Activated naive CD4-positive, alpha-beta T cell treated with anti-CD3 and anti-CD28 coated beads, Interleukin-2, amount 10 ng/mL, durations not matched to agents 7 days and 5 days (primary cell): ENCODE results near the gene NEURL2.

Experiments used
- CTCF ChIA-PET: fragments of 350-600 bp; sonication (Branson Sonifier 250); formaldehyde crosslinking; loops from one replicate; lab custom pipeline; 2021; ENCODE audit warnings: antibody characterized with exemption; lab: Charles Lee
- DNase-seq: peaks from one replicate; pipeline ENCODE4 v3.0.0-alpha.2; 2020
- H3K27ac Mint-ChIP-seq: one replicate; pipeline ENCODE4 v1.8.0; 2021; ENCODE audit warnings: mild to moderate bottlenecking, moderate library complexity, mixed read lengths
- H3K27me3 Mint-ChIP-seq: one replicate; pipeline ENCODE4 v1.8.0; 2021; ENCODE audit warnings: mild to moderate bottlenecking, mixed read lengths
- H3K36me3 Mint-ChIP-seq: one replicate; pipeline ENCODE4 v1.8.0; 2021; ENCODE audit warnings: mixed read lengths
- H3K4me1 Mint-ChIP-seq: one replicate; pipeline ENCODE4 v1.8.0; 2021; ENCODE audit warnings: mixed read lengths
- H3K4me3 Mint-ChIP-seq: one replicate; pipeline ENCODE4 v1.8.0; 2021; ENCODE audit warnings: mild to moderate bottlenecking, moderate library complexity, mixed read lengths
- H3K9me3 Mint-ChIP-seq: one replicate; pipeline ENCODE4 v1.8.0; 2021; ENCODE audit warnings: mixed read lengths

Gene NEURL2

DNA sequence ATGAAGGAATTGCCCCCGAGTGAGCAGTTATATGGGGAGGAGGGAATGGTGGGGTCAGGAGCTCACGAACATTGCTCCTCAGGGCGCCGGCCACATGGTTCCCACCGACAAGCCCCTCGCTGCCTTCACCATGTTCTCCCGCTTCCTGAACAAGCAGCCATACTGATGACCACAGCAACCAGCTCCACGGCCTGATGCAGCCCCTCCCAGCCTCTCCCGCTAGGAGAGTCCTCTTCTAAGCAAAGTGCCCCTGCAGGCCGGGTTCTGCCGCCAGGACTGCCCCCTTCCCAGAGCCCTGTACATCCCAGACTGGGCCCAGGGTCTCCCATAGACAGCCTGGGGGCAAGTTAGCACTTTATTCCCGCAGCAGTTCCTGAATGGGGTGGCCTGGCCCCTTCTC, 7.3 kb upstream of the NEURL2 start:
- CTCF ChIA-PET: no interaction called here
- no peak for DNase-seq
- Mint-ChIP-seq H3K27me3 (no peaks in the 10 kb centered on the region), H3K27ac (no peak overlapping the region), H3K9me3 (no peaks in the 10 kb centered on the region), H3K4me3 (no peak overlapping the region), H3K4me1 (peaks cover 7% of the 10 kb centered on the region), H3K36me3 (peaks cover 7% of the 10 kb centered on the region)

DNA sequence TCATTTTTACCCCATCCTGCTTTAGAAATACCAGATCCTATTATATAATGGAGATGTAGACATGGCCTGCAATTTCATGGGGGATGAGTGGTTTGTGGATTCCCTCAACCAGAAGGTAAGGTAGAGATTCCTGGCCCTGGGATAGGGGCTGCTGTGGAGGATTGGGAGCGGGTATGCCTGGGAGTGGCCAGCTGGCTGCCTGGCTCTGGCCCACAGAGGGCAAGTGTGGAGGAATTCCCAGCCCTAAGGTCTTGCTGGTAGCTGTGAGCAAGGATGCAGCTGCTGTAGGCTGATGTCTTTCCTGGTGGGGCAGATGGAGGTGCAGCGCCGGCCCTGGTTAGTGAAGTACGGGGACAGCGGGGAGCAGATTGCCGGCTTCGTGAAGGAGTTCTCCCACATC, 6.7 kb upstream of the NEURL2 start:
- H3K27me3 Mint-ChIP-seq: no peaks in the 10 kb centered on the region
- no peak overlapping the region for H3K27ac Mint-ChIP-seq
- CTCF ChIA-PET: no interaction called here
- H3K9me3 Mint-ChIP-seq: no peaks in the 10 kb centered on the region
- H3K4me1 Mint-ChIP-seq: peaks cover 13% of the 10 kb centered on the region
- H3K36me3 Mint-ChIP-seq: peaks cover 10% of the 10 kb centered on the region
- no peak overlapping the region for H3K4me3 Mint-ChIP-seq
- no peak for DNase-seq

DNA sequence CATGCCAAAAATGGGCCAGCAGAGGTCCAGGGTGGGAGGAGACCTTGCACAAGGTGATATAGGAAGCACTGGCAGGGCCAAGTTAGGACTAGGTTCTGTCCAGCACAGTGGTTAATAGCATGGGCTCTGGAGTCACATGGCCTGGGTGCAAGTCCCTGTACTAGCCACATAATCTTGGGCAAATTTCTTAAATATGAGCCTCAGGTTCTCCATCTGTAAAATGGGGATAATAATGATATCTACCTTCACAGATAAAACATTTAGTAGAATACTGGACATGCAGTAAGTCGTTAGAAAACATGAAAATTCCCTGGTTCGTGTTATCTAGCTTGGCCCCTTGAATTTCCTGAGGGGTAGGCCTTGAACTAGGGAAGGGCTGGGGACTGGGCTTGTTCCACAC, 6.3 kb upstream of the NEURL2 start:
- no peak overlapping the region for H3K27ac Mint-ChIP-seq
- no peaks in the 10 kb centered on the region for H3K9me3 Mint-ChIP-seq
- no peak for DNase-seq
- H3K36me3 Mint-ChIP-seq: peaks cover 10% of the 10 kb centered on the region
- H3K4me3 Mint-ChIP-seq: no peak overlapping the region
- H3K4me1 Mint-ChIP-seq: peaks cover 17% of the 10 kb centered on the region
- CTCF ChIA-PET: interaction anchor here (1.2 kb wide), 1 partner anchor 98 kb away, joined by 3 read pairs; no protein-coding TSS in a partner anchor
- no peaks in the 10 kb centered on the region for H3K27me3 Mint-ChIP-seq

DNA sequence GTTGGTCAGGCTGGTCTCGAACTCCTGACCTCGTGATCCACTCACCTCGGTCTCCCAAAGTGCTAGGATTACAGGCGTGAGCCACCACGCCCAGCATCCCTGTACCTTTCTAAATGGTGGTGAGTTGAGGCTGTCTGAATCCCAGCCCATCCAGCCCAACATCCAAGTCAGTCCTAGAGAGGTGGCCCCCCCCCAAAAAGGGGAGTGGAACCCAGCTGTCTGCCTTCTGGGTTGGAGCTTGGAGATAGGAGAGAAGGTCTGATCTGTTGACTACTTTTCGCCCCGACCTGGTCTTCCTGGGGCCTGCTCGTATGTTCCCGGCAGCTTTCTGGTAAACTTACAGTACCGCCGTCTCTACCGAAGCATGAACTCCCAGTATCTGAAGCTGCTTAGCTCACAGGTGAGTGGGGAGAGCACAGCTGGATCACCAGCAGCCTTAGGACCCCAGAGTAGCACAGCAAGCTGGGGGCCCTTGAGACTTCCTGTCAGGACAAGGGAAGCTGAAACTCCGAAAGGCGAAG, 5.7 kb upstream of the NEURL2 start:
- no peak overlapping the region for H3K4me3 Mint-ChIP-seq

DNA sequence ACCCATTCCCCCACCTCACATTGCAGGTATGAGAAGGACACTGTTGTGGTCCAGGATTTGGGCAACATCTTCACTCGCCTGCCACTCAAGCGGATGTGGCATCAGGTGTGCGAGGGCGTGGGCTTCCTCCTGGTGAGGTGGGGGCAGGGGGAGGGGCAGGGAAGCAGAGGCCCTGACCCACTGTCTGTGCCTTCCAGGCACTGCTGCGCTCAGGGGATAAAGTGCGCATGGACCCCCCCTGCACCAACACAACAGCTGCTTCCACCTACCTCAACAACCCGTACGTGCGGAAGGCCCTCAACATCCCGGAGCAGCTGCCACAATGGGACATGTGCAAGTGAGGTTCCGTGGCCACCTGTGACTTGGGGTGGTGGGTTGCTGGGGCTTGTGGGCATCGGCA, 3.8 kb upstream of the NEURL2 start:
- Mint-ChIP-seq H3K27me3 (peaks cover 14% of the 10 kb centered on the region), H3K4me3 (no peak overlapping the region), H3K27ac (no peak overlapping the region), H3K4me1 (peaks cover 33% of the 10 kb centered on the region), H3K9me3 (no peaks in the 10 kb centered on the region), H3K36me3 (peaks cover 10% of the 10 kb centered on the region)
- CTCF ChIA-PET: no interaction called here
- DNase-seq: no peak

More for the DNA sequence above, 5.7 kb upstream of the NEURL2 start:
- no peak for DNase-seq
- Mint-ChIP-seq H3K36me3 (peaks cover 10% of the 10 kb centered on the region), H3K27ac (no peak overlapping the region), H3K4me1 (peaks cover 22% of the 10 kb centered on the region), H3K27me3 (no peaks in the 10 kb centered on the region), H3K9me3 (no peaks in the 10 kb centered on the region)
- CTCF ChIA-PET: interaction anchor here (1.2 kb wide), 1 partner anchor 98 kb away, joined by 3 read pairs; no protein-coding TSS in a partner anchor

DNA sequence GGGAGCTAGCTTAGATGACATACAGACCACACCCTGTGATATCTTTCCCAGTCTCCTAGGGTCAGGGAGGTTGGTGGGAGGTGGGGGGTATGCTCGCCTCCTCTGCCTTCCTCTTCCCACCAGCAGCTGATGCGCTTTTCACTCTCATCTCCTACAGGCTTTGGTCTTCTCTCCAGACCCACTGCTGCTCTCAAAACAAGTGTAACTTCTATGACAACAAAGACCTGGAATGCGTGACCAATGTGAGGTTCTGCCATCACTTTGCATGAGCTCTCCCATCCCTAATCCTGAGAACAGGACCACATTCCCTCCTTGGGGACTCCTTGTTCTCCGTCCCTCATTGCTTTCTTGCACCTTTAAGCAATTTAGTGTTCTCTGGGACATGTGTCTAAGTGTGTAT, 2.8 kb upstream of the NEURL2 start:
- no peaks in the 10 kb centered on the region for H3K9me3 Mint-ChIP-seq
- peaks cover 35% of the 10 kb centered on the region for H3K4me1 Mint-ChIP-seq
- H3K27me3 Mint-ChIP-seq: peaks cover 14% of the 10 kb centered on the region
- no peak overlapping the region for H3K27ac Mint-ChIP-seq
- peaks cover 10% of the 10 kb centered on the region for H3K36me3 Mint-ChIP-seq
- no peak overlapping the region for H3K4me3 Mint-ChIP-seq
- DNase-seq: no peak
- CTCF ChIA-PET: no interaction called here

DNA sequence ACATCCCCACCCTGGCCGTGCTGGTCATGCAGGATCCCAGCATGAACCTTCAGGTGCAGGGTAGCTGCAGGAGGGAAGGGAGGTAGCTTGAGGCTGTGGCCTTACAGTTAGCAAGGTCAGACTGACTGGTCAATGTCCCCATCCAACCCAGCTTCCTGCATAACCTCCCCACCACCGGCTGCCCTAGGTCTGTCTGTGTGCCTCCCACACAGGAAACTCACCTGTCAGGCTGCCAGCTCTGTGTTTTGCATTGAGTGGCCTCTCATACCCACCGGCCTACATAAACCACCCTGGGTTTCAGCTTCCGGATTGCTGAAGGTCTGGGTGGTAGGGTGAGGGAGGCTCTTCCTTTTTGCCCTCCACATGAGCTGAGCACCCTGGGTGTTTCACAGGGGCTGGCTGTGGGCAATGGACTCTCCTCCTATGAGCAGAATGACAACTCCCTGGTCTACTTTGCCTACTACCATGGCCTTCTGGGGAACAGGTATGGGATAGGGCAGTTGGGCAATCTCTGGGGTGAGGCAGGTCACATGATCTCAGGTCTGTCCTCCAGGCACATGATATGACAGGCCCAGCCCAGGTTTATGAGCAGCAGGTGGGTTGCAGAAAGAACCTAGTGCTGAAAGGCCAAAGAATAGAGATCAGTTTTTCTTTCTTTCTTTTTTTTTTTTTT, 2.0 kb upstream of the NEURL2 start:
- CTCF ChIA-PET: interaction anchor here (1.2 to 1.4 kb wide), 2 partner anchors 69 to 94 kb away, joined by 3 to 6 read pairs; no protein-coding TSS in a partner anchor
- H3K4me1 Mint-ChIP-seq: peaks cover 35% of the 10 kb centered on the region
- no peaks in the 10 kb centered on the region for H3K9me3 Mint-ChIP-seq
- DNase-seq: no peak
- H3K36me3 Mint-ChIP-seq: peaks cover 10% of the 10 kb centered on the region
- H3K4me3 Mint-ChIP-seq: peak overlapping the region; percentile 91
- H3K27me3 Mint-ChIP-seq: peaks cover 14% of the 10 kb centered on the region
- no peak overlapping the region for H3K27ac Mint-ChIP-seq

DNA sequence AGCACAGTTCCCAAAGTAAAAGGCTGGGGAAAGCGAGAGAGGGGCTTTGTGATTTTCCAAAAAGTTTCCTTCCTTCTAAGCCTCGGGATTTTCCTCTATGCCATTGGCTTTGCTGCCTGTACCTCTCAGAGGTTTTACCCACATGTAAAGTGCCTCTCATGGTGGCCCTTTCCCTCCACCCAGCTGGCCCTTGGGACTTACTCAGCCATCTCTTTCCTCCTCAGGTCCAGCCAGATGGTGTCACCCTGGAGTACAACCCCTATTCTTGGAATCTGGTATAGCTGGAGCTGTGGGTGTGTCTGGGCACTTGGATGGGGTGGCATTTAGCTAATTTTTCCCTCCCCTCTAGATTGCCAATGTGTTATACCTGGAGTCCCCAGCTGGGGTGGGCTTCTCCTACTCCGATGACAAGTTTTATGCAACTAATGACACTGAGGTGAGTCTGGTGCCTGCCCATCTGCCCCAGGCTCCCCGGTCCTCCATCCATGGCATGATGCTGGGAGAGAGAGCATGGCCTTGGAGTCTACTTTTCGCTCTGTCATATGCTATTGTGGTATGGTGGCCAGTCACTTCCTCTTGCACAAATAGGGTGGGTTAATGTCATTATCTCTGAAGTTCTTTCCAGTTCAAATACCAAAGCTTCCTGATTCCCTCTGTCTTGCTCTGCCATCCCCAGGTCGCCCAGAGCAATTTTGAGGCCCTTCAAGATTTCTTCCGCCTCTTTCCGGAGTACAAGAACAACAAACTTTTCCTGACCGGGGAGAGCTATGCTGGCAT, 1.2 kb upstream of the NEURL2 start:
- peaks cover 6% of the 10 kb centered on the region for H3K36me3 Mint-ChIP-seq
- DNase-seq: no peak

DNA sequence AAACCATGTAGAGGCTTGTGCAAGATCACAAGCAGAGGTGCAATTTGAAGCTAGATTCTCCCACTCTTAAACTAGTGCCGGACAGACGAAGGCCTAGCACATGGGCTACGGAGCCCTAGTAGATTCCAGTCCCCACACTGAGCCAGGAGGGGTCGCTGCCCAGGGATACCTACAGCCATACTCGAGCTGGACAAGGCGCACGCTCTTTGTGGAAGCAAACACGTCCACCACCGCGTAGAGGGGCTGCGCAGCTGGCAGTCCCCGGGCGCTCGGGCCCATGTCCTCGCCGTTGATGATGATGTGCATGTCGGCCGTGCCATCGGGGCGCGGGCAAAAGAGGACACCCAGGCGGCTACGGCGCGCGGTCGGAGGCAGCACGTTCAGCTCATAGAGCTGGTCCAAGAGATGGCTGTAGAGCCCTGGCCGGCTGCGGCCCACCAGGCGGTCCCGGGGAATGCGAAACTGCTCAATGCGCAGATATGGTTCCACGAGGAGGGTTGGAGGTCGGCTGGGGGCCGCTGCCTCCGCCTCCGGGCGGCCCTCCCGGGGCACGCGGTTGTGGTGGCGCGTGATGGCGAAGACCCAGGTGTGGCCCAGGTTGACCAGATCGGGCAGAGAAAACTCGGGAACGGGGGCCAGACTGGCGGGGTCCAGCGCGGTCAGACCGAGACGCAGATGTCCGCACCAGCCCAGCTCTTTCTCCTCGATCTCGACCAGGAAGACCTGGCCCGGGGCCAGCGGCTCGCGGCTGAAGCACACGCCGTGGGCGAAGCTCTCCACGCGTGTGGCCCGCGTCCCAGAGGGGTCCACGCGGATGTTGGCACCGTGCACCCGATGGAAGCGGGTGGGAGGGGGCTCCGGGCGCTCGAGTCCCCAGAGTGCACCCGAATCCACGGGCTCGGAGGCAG, 677 bp downstream of the NEURL2 start:
- Mint-ChIP-seq H3K4me1 (peaks cover 39% of the 10 kb centered on the region), H3K4me3 (peak overlapping the region; percentile 91), H3K9me3 (no peaks in the 10 kb centered on the region), H3K27me3 (peaks cover 14% of the 10 kb centered on the region), H3K27ac (peak overlapping the region; percentile 89), H3K36me3 (peaks cover 3% of the 10 kb centered on the region)
- CTCF ChIA-PET: interaction anchor here (0.9 to 1.6 kb wide), 11 partner anchors 9 to 91 kb away, joined by 3 to 8 read pairs (median 3); partner anchors contain the start of gene ZSWIM1
- peak; percentile 64 for DNase-seq

More for the DNA sequence above, 1.2 kb upstream of the NEURL2 start:
- H3K4me3 Mint-ChIP-seq: peak overlapping the region; percentile 91
- peak overlapping the region; percentile 58 for H3K27ac Mint-ChIP-seq
- CTCF ChIA-PET: interaction anchor here (1.2 to 1.4 kb wide), 2 partner anchors 69 to 93 kb away, joined by 3 to 6 read pairs; no protein-coding TSS in a partner anchor
- H3K4me1 Mint-ChIP-seq: peaks cover 35% of the 10 kb centered on the region
- no peaks in the 10 kb centered on the region for H3K9me3 Mint-ChIP-seq
- peaks cover 14% of the 10 kb centered on the region for H3K27me3 Mint-ChIP-seq

DNA sequence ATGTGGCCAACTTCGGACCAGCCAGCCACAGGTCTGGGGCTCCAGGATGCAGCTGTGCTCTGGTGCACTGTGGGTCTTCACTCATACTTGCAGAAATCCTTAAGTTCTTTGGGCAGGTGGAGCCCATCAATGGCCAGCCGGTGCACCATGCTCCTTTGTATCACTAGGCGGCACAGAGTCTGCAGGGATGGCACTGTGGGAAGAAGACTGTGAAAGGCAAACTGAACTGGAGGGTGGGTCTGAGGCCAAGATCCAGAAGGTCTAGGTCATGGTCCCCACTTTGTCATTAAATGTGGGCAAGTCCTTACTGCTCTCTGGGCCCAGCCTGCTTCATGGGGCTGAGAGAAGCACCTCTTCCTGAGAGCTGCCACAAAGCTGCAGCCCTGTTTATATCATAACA, 2.3 kb downstream of the NEURL2 start:
- DNase-seq: no peak
- H3K9me3 Mint-ChIP-seq: no peaks in the 10 kb centered on the region
- H3K27ac Mint-ChIP-seq: no peak overlapping the region
- H3K4me3 Mint-ChIP-seq: no peak overlapping the region
- peaks cover 49% of the 10 kb centered on the region for H3K4me1 Mint-ChIP-seq
- peaks cover 14% of the 10 kb centered on the region for H3K27me3 Mint-ChIP-seq
- CTCF ChIA-PET: interaction anchor here (1.6 kb wide), 1 partner anchor 82 kb away, joined by 4 read pairs; no protein-coding TSS in a partner anchor
- peaks cover 10% of the 10 kb centered on the region for H3K36me3 Mint-ChIP-seq

DNA sequence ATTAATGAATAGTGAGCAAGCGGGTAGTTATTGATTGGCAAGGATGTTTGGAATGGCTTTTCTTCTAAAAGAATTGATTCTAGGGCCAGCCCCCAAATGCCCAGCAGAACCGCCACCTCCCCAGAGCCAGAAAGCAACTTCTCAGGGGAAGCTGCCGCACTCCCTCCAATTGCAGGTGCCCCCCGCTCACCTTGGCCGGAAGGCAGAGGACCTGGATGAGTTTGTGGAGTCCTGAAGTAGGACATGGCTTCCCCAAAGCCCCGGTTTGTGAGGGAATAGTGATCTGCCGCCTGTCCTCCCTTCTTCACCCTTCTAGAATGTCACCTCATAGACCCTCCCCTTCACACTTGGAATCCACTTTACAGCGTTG, 3.7 kb downstream of the NEURL2 start, which contains the start of gene SPATA25:
SPATA25 (minus strand) TSS at position 277 of the 370 bp plus-strand sequence; CDS start at position 245, 32 bp downstream.
- Mint-ChIP-seq H3K4me3 (no peak within 1 kb of the TSS), H3K27me3 (peaks cover 14% of the 10 kb centered on the region), H3K9me3 (no peaks in the 10 kb centered on the region), H3K27ac (no peak within 1 kb of the TSS), H3K4me1 (peaks cover 50% of the 10 kb centered on the region), H3K36me3 (peaks cover 19% of the 10 kb centered on the region)
- DNase-seq: no peak
- CTCF ChIA-PET: interaction anchor here (1.0 kb wide), 1 partner anchor 54 kb away, joined by 3 read pairs; the partner anchor contains the start of gene SNX21

DNA sequence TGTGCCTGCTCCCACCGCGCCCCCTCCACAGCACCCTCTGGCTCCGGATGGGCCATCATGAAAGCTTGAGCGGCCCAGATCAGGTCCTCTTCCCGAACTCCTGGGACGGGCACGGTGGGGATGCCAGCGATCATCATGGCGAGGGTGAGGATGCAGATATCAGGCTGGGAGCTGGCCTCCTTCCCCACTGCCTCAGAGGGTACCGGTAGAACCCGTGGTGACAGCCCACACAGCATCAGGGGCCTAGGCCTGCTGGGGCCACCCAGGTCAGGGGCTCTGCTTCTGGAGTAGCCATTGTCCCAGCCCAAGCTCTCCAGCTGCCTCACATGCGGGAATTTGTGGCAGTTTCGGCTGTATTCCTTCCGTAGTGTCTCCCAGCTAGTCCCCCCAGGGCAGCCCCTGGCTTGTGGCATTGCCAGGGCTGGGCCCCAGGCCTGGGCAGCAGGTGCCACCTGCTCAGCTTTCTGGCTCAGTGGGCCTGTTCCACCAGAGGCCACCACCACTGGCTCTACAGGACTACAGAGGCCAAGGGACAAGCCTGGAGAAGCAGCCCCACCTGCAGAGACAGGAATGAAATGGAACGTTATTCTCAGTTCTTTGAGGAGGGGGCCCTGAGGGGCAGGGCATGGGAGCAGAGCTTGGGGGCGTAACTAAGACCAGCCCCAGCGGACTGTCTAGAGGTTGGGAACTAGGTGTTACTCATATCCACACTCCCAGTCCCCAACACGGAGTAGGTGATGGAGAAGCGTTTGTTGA, 4.2 kb downstream of the NEURL2 start:
- peaks cover 19% of the 10 kb centered on the region for H3K36me3 Mint-ChIP-seq
- CTCF ChIA-PET: interaction anchor here (1.0 kb wide), 1 partner anchor 54 kb away, joined by 3 read pairs; the partner anchor contains the start of gene SNX21
- no peak for DNase-seq
- no peak overlapping the region for H3K27ac Mint-ChIP-seq
- H3K4me1 Mint-ChIP-seq: peaks cover 49% of the 10 kb centered on the region
- H3K9me3 Mint-ChIP-seq: no peaks in the 10 kb centered on the region
- H3K4me3 Mint-ChIP-seq: no peak overlapping the region
- H3K27me3 Mint-ChIP-seq: peaks cover 14% of the 10 kb centered on the region

DNA sequence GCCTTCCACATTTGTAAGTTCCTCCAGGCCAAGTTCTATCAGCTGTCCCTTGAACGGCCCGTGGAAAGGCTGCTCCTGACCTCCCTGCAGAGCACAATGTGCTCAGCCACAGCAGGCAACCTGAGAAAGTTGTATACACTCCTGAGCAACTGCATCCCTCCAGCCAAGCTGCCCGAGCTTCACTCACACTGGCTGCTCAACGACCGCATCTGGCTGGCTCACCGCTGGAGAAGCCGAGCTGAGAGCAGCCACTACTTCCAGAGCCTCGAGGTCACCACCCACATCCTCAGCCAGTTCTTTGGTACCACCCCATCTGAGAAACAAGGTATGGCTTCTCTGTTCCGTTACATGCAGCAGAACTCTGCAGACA, 7.9 kb downstream of the NEURL2 start:
- DNase-seq: no peak
- Mint-ChIP-seq H3K36me3 (peaks cover 25% of the 10 kb centered on the region), H3K27ac (no peak overlapping the region), H3K4me3 (peak overlapping the region; percentile 27), H3K4me1 (peaks cover 45% of the 10 kb centered on the region), H3K9me3 (no peaks in the 10 kb centered on the region), H3K27me3 (no peaks in the 10 kb centered on the region)
- CTCF ChIA-PET: interaction anchor here (2.8 kb wide), 1 partner anchor 83 kb away, joined by 7 read pairs; no protein-coding TSS in a partner anchor
